Tibial artery (tissue), 4 donors: ENCODE results near the gene PKP1.

Source experiments
- DNase-seq, 2 donors: peaks; one replicate each; pipeline ENCODE4 v3.0.0-alpha.2; 2019
- H3K27ac ChIP-seq, 2 donors: fragments of 200-600 bp; sonication (generic) in 1 of 2; 1 replicate in 1 of 2; 2 replicates in 1 of 2; pipeline ENCODE4 v1.5.1; 2018 to 2019; ENCODE audit warnings: mild to moderate bottlenecking in 1 of 2
- H3K27me3 ChIP-seq, 2 donors: fragments of 200-600 bp; sonication (generic) in 1 of 2; one replicate each; pipeline versions ENCODE4 v1.5.1 to v1.6.0; 2016 to 2019
- H3K36me3 ChIP-seq, 3 donors: fragments of 200-600 bp; sonication (generic) in 2 of 3; one replicate each; pipeline ENCODE4 v1.5.1; 2016 to 2019; ENCODE audit warnings: mild to moderate bottlenecking in 2 of 3
- H3K4me1 ChIP-seq, 4 donors: fragments of 200-600 bp; sonication (generic) in 2 of 4; 1 replicate in 3 of 4; 2 replicates in 1 of 4; pipeline ENCODE4 v1.5.1; 2016 to 2019
- H3K4me3 ChIP-seq, 2 donors: fragments of 200-600 bp; sonication (generic) in 1 of 2; 1 replicate in 1 of 2; 2 replicates in 1 of 2; pipeline ENCODE4 v1.5.1; 2018 to 2019; ENCODE audit warnings: mild to moderate bottlenecking in 2 of 2
- H3K9me3 ChIP-seq, 3 donors: fragments of 200-600 bp; sonication (generic) in 1 of 3; one replicate each; pipeline ENCODE4 v1.5.1; 2016 to 2019
- intact Hi-C: fragments of 100-400 bp; cut with DNase I; formaldehyde crosslinking; loops from one replicate; pipeline ENCODE4 v1.15.0; 2023; ENCODE audit warnings: low total_unique reads
- TF ChIP-seq, protein P1 (sequence below), 2 experiments: fragments of 200-600 bp in 1 of 2; fragments of 450-650 bp in 1 of 2; IDR thresholded peaks; one replicate each; pipeline ENCODE4 v1.5.1; 2017 to 2019; ENCODE audit warnings: antibody characterized with exemption in 2 of 2, mild to moderate bottlenecking in 1 of 2, moderate library complexity in 1 of 2

PKP1 gene

DNA sequence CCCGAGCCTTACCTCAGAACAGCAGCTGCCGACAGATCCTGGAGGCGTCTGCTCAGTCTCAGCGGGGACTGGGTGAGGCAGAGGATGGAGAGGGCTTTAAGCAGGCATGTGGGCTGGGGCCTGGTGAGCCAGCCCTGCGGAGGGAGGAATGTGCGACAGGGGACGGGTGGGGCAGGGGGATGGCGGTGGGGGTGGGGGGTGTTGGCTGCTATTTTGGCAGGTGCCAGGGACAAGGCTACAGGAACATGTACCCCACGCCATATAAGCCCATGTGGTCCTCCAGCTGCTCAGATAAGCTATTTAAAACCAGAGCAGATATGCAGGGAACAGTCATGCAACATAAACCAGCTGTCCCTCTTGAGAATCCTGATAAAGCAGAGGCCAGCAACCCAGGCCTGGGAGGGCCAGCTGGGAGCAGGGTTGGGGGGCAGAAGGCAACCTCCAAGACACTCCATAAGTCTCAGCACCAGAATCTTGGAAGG is 94.3 kb downstream of the PKP1 start, which contains the start of gene TNNT2:
TNNT2 (minus strand) TSS at position 70 of the 482 bp plus-strand sequence. CDS start 4,426 bp downstream, outside the sequence.
- intact Hi-C loops, result no loop called here
- no peak within 1 kb of the TSS for H3K27ac ChIP-seq

DNA sequence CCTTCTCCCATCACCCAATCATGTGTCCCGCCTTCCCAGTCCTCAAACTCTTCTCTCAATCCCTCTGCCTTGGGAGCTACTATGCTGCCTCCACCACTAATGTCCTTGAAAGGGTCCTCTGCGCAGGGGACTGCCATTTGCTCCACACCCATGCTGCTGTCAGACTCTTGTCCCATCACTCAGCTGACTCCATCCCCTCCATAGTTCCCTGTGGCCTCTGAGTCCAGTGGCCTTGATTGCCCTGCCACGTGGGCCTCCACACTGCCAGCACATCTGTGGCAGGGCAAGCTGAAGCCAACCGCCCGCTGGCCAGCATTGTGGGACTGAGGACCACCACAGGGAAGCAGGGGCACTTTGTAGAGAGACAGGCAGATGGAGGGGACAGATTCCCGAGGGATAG is 95.5 kb downstream of the PKP1 start:
- no peak overlapping the region for H3K27ac ChIP-seq
- peaks cover 0 to 12% (median 0%) of the 10 kb centered on the region in 4 donors for H3K4me1 ChIP-seq
- intact Hi-C loops, result no loop called here
- TF ChIP-seq, protein P1, sequence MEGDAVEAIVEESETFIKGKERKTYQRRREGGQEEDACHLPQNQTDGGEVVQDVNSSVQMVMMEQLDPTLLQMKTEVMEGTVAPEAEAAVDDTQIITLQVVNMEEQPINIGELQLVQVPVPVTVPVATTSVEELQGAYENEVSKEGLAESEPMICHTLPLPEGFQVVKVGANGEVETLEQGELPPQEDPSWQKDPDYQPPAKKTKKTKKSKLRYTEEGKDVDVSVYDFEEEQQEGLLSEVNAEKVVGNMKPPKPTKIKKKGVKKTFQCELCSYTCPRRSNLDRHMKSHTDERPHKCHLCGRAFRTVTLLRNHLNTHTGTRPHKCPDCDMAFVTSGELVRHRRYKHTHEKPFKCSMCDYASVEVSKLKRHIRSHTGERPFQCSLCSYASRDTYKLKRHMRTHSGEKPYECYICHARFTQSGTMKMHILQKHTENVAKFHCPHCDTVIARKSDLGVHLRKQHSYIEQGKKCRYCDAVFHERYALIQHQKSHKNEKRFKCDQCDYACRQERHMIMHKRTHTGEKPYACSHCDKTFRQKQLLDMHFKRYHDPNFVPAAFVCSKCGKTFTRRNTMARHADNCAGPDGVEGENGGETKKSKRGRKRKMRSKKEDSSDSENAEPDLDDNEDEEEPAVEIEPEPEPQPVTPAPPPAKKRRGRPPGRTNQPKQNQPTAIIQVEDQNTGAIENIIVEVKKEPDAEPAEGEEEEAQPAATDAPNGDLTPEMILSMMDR (IDR thresholded peaks at IDR 0.05), result no peak
- DNase-seq, result no peak
- H3K9me3 ChIP-seq, result no peaks in the 10 kb centered on the region
- H3K27me3 ChIP-seq, result peaks cover 0 to 50% of the 10 kb centered on the region in 2 donors
- no peaks in the 10 kb centered on the region for H3K36me3 ChIP-seq
- no peak overlapping the region for H3K4me3 ChIP-seq

More for the DNA sequence above, 94.3 kb downstream of the PKP1 start, which contains the start of gene TNNT2:
- no peaks in the 10 kb centered on the region for H3K36me3 ChIP-seq
- no peak within 1 kb of the TSS for H3K4me3 ChIP-seq
- H3K27me3 ChIP-seq, result peaks cover 0 to 53% of the 10 kb centered on the region in 2 donors
- peaks cover 0 to 12% (median 0%) of the 10 kb centered on the region in 4 donors for H3K4me1 ChIP-seq
- no peak for DNase-seq
- H3K9me3 ChIP-seq, result no peaks in the 10 kb centered on the region
- TF ChIP-seq, protein P1 (IDR thresholded peaks at IDR 0.05), result no peak

DNA sequence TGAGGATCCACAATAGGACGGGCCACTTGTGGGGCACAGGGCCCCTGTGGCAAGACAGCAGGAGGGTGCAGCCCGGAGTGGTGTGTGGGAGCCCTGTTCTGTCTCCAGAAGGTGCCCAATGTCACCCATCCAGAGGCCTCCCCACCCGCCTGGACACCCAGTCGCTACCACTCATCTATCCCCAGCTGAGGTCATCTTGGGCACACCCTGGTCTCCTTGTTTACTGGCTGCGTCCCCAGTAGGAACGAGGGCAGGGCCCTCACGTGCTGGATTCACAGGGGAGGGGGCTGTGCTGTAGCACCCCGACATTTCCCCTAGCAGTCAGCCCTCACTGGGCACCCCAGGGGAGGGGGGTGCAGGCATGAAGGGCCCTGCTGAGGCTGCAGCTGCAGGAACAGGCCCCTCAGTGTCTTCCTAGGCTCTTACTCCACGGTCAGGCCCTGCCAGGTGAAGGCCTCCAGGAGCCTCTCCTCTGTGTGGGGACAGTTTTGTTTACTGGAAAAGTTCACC is 96.5 kb downstream of the PKP1 start:
- peaks cover 0 to 12% (median 0%) of the 10 kb centered on the region in 4 donors for H3K4me1 ChIP-seq
- H3K4me3 ChIP-seq, result no peak overlapping the region
- H3K27me3 ChIP-seq, result peaks cover 0 to 55% of the 10 kb centered on the region in 2 donors
- TF ChIP-seq, protein P1 (IDR thresholded peaks at IDR 0.05), result no peak
- H3K27ac ChIP-seq, result no peak overlapping the region
- no peaks in the 10 kb centered on the region for H3K9me3 ChIP-seq
- DNase-seq, result no peak
- H3K36me3 ChIP-seq, result no peaks in the 10 kb centered on the region
- intact Hi-C loops, result no loop called here

DNA sequence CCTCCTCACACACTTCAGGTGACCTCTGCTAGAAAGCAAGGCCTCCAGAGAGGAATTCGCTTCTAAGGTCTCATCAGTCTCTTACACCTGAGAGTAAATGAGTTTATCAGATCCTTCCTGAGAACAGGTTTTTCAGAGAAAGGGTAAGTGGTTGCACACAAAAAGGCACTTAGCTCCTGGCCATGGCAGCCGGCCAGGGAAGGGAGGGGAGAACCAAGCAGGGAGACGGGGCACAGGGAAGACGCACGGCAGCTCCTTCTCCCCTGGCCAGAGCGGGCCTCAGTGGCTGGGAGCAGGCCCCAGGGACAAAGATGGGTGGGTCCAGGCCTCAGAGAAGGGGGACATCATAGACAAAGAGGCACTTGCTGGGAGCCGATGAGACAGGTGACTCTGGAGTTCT is 97.8 kb downstream of the PKP1 start:
- Histone ChIP-seq H3K4me3 (no peak overlapping the region), H3K4me1 (peaks cover 0 to 12% (median 0%) of the 10 kb centered on the region in 4 donors), H3K36me3 (peaks cover 0 to 4% (median 0%) of the 10 kb centered on the region in 3 donors), H3K27ac (no peak overlapping the region), H3K9me3 (no peaks in the 10 kb centered on the region), H3K27me3 (peaks cover 0 to 59% of the 10 kb centered on the region in 2 donors)
- TF ChIP-seq, protein P1 (IDR thresholded peaks at IDR 0.05), result no peak
- intact Hi-C loops, result no loop called here
- DNase-seq, result no peak
